ENCODE data around the gene C19orf81.

Gene C19orf81

GRCh38 chr19:50629801-50630200 is 19.4 kb upstream of the C19orf81 start:
- no peak for DNase-seq

DNA sequence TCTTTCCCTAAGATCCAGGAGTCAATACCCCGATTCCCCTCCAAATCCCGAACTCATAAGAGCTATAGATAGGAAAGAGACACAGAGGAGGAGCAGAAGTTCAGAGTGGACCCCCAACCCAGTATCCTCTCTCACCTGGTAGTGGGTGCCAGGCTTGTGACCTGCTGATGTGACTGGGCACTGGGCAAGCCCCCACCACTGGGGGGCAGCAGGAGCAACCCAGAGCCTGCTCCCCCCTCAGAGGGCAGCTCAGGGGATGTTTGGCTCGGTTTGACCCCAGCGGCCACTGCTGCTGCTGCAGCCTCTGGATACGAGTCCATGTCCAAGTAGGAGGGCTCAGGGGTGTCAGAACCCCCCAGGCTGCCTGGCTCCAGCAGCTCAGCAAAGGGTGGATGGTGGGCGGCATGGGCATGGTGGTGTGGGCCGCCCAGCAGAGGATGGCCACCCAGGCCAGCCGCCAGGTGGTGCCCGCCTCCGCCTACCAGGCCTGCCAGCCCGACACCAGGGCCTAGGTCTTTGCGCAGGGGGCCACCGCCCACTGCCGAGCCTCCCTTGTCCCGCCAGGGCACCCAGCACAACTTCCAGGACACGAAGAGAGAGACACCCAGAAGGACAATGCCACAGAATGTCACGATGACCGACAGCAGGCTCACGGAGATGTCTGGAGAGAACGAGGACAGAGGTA is 17.0 kb upstream of the C19orf81 start:
- no peak for DNase-seq

- DNase-seq = no peak
These were observed 15.9 kb upstream of the C19orf81 start for GRCh38 chr19:50633359-50633758.

DNA sequence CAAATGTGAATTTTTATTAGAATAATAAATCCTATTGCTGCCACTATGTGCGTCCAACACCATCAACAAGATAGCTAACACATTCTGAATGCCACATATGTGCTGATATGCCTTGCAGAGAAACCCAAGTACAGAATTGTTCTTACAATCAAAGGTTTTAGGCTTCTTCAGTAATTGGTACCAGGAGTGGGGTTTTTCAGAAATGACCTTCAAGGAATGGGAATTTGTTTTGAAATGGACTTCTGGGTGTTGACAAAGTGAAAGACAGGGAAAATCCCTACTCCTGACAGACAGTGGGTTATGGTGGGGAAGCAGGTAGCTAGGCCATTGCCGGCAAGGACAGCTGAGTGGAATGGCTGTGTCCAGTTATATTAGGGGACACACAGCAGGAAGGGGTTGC is 15.3 kb upstream of the C19orf81 start:
- no peak for DNase-seq

GRCh38 chr19:50636317-50637085 is 12.7 kb upstream of the C19orf81 start:
- DNase-seq = no peak

- no peak for DNase-seq
These were observed 10.6 kb upstream of the C19orf81 start for GRCh38 chr19:50638600-50638999.

- DNase-seq = peak; percentile 6
These were observed 9.8 kb upstream of the C19orf81 start, which contains the start of gene SYT3 for GRCh38 chr19:50639121-50640112. Gene SYT3, minus strand, starts transcription at chr19:50639881. Its CDS starts 2,470 bp downstream, at chr19:50637411.

- no peak for DNase-seq
These were observed 8.9 kb upstream of the C19orf81 start for GRCh38 chr19:50640368-50640767.

DNA sequence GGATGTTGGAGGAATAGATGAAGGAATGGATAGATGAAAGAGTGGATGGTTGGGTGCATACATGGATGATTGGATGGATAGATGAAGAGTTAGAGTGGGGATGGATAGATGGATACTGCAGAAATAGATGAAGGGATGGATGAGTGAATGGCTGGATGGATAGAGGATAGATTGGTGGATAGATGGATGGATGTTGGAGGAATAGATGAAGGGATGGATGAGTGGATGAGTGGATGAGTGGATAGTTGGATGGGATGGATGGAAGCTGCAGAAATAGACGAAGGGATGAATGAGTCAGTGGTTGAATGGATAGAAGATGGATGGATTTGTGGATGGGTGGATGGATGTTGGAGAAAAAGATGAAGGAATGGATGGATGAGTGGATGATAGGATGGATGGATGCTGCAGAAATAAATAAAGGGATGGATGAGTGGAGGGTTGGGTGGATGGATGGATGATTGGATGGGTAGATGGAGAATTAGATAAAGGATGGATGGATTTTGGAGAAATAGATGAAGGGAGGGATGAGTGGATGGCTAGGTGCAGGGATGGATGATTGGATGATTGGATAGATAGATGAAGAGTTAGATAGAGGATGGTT is 4.8 kb upstream of the C19orf81 start:
- DNase-seq = no peak

DNA sequence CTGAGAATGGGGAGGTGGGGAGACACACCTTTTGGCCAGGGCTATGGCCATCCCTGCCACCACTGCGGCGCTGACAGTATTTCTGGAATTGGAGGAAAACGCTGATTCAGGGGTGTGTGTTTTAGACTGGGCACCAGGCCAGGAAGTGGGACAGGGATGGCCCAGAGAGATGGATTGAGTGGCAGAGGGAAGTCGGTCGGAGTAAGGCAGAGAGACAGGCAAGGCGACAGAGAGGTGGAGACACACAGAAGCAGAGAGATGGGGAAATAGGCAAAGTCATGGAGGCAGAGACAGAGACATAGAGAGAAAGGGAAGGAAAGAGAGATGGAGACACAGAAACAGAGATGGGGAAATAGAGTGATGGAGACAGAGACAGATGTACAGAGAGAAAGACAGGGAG is 4.1 kb upstream of the C19orf81 start:
- DNase-seq = no peak

GRCh38 chr19:50646074-50646807 is 3.0 kb upstream of the C19orf81 start:
- no peak for DNase-seq

DNA sequence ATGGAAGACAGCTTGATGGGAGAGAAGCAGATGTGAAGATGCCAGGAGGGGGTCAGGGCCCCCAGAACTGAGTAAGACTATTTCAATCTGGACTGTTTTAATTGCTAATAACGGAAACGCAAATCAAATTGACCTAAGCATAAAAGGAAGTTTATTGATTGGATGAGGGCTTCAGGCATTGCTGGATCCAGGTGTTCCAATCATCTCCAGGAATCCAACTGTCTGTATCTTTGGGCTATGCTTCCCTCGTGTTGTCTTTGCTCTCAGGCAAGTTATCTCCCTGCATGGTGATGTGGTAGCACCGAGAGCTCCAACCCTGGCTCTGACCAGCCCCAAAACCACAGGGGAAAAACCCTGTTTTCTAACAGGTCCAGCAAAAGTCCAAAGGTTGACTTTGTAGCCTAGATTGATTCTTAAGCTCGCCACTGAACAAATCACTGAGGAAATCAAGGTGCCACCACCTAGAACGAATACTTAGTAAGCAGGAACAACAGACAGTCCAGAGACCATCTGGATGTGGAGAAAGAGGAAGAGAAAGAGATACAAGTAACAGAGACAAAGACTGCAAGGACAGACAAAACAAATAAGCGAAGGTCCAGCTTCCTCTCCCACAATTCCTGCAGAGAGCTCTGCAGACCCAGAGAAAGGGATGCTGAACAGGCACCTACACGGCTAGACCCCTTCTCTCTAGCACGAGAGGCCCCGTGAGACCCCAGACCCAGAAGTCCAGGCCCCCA is 1.2 kb upstream of the C19orf81 start:
- DNase-seq = no peak

- no peak for DNase-seq
These were observed 586 bp upstream of the C19orf81 start for GRCh38 chr19:50648659-50649058.

- DNase-seq = no peak
These were observed 1.9 kb downstream of the C19orf81 start for GRCh38 chr19:50651174-50651573.

GRCh38 chr19:50652722-50653121 is 3.5 kb downstream of the C19orf81 start:
- no peak for DNase-seq

DNA sequence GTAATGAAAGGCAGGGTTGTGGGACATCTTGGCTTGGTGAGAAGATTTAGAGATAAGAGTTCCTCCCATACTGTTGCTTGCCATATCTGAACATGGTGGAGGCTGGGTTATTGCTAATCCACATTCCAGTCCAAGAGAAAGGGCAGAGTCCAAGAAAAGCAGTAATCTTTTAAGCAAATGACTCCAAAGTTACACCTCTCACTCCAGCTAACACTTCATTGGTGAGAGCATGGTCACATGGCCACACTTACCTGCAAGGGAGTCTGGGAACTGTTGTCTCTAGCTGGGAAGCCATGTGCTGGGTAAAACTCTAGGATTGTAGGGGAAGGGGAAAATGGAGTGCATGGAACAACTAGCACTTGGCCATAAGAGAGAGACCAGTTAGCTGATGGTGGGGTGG is 5.6 kb downstream of the C19orf81 start:
- no peak for DNase-seq

DNA sequence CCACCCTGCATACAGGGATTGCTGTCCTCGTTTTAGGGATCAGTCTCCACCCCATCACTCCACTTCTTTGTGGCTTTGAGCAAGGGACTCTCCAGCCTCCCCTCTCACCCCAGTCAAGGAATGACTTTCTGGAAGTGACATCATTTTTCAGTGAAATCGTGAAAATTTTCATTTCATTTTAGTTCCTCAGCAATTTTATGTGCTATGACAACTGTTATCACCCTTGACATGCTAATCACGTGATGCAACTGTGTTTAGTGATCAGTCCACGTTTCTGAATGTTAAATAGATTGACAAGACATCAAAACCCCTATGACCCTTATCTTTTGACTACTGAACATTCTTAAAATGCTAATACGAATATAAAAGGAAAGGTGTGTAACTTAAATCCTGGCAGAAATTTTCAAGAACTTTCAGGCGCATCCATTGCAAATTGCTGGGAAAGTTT is 8.0 kb downstream of the C19orf81 start:
- no peak for DNase-seq

DNA sequence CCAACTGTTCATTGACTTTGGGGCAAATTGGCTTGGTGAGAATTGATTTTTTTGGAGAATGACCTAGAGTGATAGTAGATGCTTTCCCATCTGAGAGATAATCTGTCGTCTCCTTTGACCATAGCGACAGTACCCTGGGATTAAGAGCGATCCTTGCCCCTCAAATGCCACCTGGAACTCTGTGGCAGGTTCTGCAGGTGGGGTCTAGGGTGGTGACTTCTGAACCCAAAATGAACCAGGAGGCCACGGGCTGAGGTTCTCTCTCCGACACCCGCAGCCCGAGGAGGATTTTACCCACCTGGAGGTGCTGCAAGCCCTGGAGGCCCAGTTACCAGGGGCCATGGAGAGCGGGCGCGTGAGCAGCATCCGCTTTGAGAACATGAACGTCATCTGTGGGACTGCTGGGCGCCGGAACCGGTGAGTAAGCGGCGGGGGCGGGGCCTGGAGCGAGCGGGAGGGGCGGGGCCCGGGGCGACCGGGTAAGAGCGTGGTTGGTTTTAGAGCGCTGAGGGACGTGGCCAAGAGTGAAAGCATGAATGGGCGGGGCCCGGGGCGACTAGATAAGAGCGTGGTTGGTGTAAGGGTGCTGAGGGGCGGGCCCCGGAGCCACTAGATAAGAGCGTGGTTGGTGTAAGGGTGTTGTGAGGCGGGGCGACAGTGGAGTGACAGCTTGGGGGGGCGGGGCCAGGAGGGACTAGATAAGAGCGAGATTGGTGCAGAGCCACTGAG is 8.6 kb downstream of the C19orf81 start:
- peak; percentile 96 for DNase-seq

DNA sequence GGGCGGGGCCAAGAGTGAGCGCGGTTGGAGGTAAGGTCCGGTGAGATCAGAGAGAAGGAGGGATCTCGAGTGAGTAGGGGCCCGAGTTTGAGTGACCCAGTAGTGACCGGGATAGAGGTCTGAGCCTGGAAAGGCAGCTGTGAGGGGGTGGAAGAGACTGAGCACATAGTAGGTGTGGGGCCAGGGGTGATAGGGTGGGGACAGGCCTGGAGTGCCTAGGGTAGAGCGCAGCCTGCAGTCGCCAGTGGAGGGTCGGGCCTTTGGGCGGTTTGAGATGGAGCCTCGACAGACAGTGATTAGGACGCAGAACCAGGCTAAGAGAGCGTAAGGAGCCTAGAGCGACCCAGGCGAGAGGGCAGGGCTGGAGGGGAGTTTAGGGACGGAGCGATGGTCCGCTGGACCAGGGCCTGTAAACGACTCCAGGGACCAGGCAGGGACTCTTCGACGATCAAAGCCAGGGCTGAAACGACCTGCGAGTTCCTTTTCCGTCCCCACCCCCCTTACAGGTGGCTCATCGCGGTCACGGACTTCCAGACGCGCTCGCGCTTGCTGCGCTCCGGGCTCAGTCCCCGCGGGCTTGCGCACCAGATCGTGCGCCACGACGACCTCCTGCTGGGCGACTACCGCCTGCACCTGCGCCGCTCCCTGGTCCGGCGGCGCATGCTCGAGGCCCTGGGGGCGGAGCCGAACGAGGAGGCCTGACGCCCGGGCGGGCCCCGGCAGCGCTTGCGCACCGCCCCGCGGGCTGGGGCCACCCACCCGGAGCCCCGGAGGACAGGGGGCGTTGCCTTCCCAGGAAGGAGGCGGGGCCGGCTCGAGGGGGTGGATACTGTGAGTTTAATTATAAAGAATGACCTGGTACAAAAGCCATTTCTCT is 9.4 kb downstream of the C19orf81 start:
- DNase-seq = peak; percentile 68

Measured in NCI-H1417 treated with DMSO at 0.1 percent for 48 hours (cell line).